Lower leg skin (tissue), 3 donors: ENCODE results near the gene CHST8.

Experiments used
- POLR2A ChIP-seq, 2 donors: fragments of 450-650 bp; IDR thresholded peaks; one replicate each; pipeline ENCODE4 v1.6.1; 2016 to 2017; ENCODE audit warnings: antibody characterized with exemption in 2 of 2, mild to moderate bottlenecking in 1 of 2, moderate library complexity in 1 of 2
- TF ChIP-seq, protein P1 (sequence below), 3 donors: fragments of 450-650 bp; IDR thresholded peaks; one replicate each; pipeline ENCODE4 v1.5.1; 2016; ENCODE audit warnings: antibody characterized with exemption in 3 of 3, mild to moderate bottlenecking in 3 of 3, moderate library complexity in 2 of 3

DNA sequence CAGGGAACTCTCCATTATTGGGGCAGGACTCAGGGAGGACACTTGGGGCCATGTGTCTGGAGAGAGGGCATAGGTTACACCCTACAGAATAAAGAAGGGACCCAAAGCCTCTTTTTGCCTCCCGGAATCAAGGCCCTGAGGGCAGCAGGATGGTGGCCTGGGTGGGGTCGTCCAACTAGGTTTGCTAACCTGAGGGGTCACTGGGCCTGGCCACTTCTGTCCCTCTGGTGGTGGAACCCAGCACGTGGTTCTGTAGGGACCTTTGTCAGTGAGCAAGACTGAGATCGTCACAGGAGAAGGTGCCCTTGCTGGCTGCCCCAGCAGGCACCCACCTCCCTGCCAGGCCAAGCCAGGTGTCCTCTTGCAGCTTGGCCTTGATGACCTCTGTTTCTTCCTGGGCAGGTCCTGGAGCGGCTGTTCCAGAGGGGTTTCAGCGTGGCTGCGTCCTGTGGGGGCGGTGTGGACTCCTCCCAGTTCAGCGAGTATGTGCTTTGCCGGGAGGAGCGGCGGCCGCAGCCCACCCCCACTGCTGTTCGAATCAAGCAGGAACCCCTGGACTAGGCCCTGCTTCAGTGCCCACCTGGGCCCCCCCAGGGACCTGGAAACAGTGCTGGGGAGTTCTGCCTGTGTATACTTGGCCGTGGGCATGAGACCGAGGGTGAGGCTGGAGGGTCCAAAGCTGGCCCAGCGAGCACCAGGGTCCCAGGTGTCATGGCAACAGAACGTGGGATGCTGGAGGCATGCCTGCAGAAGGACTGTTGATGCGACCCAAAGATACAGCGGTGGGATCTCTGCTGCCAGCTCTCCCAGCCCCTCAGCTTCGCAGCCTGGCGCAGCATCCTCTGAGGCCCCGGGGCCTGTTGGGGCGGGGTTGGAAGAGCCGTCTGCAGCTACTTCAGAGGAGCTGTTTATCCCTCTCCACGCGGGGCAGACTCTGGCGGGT, 190.9 kb downstream of the CHST8 start:
- no peak for TF ChIP-seq POLR2A (IDR thresholded peaks at IDR 0.05)
- TF ChIP-seq, protein P1, sequence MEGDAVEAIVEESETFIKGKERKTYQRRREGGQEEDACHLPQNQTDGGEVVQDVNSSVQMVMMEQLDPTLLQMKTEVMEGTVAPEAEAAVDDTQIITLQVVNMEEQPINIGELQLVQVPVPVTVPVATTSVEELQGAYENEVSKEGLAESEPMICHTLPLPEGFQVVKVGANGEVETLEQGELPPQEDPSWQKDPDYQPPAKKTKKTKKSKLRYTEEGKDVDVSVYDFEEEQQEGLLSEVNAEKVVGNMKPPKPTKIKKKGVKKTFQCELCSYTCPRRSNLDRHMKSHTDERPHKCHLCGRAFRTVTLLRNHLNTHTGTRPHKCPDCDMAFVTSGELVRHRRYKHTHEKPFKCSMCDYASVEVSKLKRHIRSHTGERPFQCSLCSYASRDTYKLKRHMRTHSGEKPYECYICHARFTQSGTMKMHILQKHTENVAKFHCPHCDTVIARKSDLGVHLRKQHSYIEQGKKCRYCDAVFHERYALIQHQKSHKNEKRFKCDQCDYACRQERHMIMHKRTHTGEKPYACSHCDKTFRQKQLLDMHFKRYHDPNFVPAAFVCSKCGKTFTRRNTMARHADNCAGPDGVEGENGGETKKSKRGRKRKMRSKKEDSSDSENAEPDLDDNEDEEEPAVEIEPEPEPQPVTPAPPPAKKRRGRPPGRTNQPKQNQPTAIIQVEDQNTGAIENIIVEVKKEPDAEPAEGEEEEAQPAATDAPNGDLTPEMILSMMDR (IDR thresholded peaks at IDR 0.05) = no peak
